HepG2 (cell line): Measurements from ENCODE around the gene UNKL. TPM values are rescaled to one million over a fixed set of nuclear protein-coding genes. Genes with fewer than 3 reads are reported as not detected.

Source experiments
- ATAC-seq: fragments of 200-7000 bp; cut with Tn5 transposase; 3 replicates; pipeline ENCODE4 v1.9.1; 2020; ENCODE audit warnings: mild to moderate bottlenecking, moderate library complexity
- BruUV-seq: library from RNA; stranded (reverse); fragments of 400-500 nt; replicated peaks from 2 replicates; lab custom pipeline; 2021; lab: Mats Ljungman, UMichigan
- CTCF ChIA-PET: fragments of 300-600 bp; formaldehyde crosslinking; extraction: SDS; loops from one replicate; lab custom pipeline; 2021; ENCODE audit warnings: low total read pairs, inconsistent platforms, low intra/inter-chr PET ratio; lab: Yijun Ruan, JAX
- POLR2A ChIA-PET: fragments of 350-600 bp; sonication (Branson Sonifier 250); formaldehyde crosslinking; loops from one replicate; lab custom pipeline; 2020; ENCODE audit warnings: antibody characterized with exemption, inconsistent platforms; lab: Yijun Ruan, JAX
- DNase-seq: peaks from one replicate; pipeline ENCODE4 v3.0.0-alpha.2; 2015; ENCODE audit warnings: low spot score
- FAIRE-seq: peaks from 3 replicates; lab custom pipeline; 2011; peaks lifted over from hg19 to GRCh38; lab: Jason Lieb, UNC
- H2AFZ ChIP-seq: one replicate; pipeline ENCODE4 v1.6.1; 2011; ENCODE audit warnings: low read length, inconsistent platforms
- H3K27ac ChIP-seq: fragments of 300-600 bp; 3 replicates; pipeline ENCODE4 v1.8.0; 2011; ENCODE audit warnings: mixed run types, mild to moderate bottlenecking, mixed read lengths, low read length, inconsistent platforms; ENCODE audit not compliant: insufficient read depth; ENCODE audit errors: extremely low read length
- H3K27me3 ChIP-seq, 2 experiments: fragments of 200-600 bp in 1 of 2; 2 replicates in 1 of 2; 3 replicates in 1 of 2; pipeline versions ENCODE4 v1.6.0 to v1.8.0; 2011; ENCODE audit warnings: low read length in 2 of 2, mild to moderate bottlenecking in 2 of 2, moderate library complexity in 2 of 2, inconsistent platforms in 1 of 2; ENCODE audit not compliant: insufficient read depth in 2 of 2, control insufficient read depth in 1 of 2
- H3K36me3 ChIP-seq, 2 experiments: fragments of 200-600 bp in 1 of 2; replicated peaks in 1 of 2; 2 replicates in 1 of 2; 3 replicates in 1 of 2; pipeline versions ENCODE4 v1.5.1 to v1.8.0; 2011; ENCODE audit warnings: low read length in 2 of 2, inconsistent platforms in 1 of 2; ENCODE audit not compliant: insufficient read depth in 2 of 2, control insufficient read depth in 1 of 2
- H3K4me1 ChIP-seq: 2 replicates; pipeline ENCODE4 v1.5.1; 2012; ENCODE audit warnings: low read length, inconsistent platforms; ENCODE audit not compliant: insufficient read depth
- H3K4me2 ChIP-seq: 2 replicates; pipeline ENCODE4 v1.6.0; 2011; ENCODE audit warnings: low read depth, low read length, inconsistent platforms
- H3K4me3 ChIP-seq, 3 experiments: fragments of 200-600 bp in 1 of 3; sonication (generic), shearing (Covaris generic) in 1 of 3; replicated peaks in 1 of 3; 2 replicates each; pipeline ENCODE4 v1.5.1; 2011 to 2016; ENCODE audit warnings: low read length in 3 of 3, inconsistent platforms in 2 of 3, low read depth in 2 of 3, mild to moderate bottlenecking in 2 of 3, control low read depth in 1 of 3, mixed read lengths in 1 of 3; ENCODE audit not compliant: insufficient read depth in 1 of 3
- H3K79me2 ChIP-seq: one replicate; pipeline ENCODE4 v1.6.1; 2011; ENCODE audit warnings: low read length, inconsistent platforms; ENCODE audit not compliant: insufficient read depth
- H3K9ac ChIP-seq: 2 replicates; pipeline ENCODE4 v1.6.0; 2011; ENCODE audit warnings: mild to moderate bottlenecking, low read depth, low read length, inconsistent platforms; ENCODE audit not compliant: insufficient read depth
- H3K9me3 ChIP-seq: 2 replicates; pipeline ENCODE4 v1.5.1; 2012; ENCODE audit warnings: mild to moderate bottlenecking, low read length
- H4K20me1 ChIP-seq: 2 replicates; pipeline ENCODE4 v1.6.0; 2011; ENCODE audit warnings: inconsistent platforms, mild to moderate bottlenecking, low read length, moderate library complexity; ENCODE audit not compliant: insufficient read depth
- ATF1 ChIP-seq: IDR thresholded peaks from 2 replicates; pipeline ENCODE4 v1.6.1; 2016; ENCODE audit warnings: mild to moderate bottlenecking, control low read depth
- FOSL2 ChIP-seq: sonication (generic); formaldehyde crosslinking; IDR thresholded peaks from 2 replicates; pipeline ENCODE4 v1.4.0; 2020; ENCODE audit warnings: missing genetic modification reagents
- MATR3 ChIP-seq: sonication (generic); formaldehyde crosslinking; IDR thresholded peaks from 2 replicates; pipeline ENCODE4 v1.4.0; 2020; ENCODE audit warnings: missing genetic modification reagents
- PAWR ChIP-seq: sonication (generic); formaldehyde crosslinking; IDR thresholded peaks from 2 replicates; pipeline ENCODE4 v1.4.0; 2020; ENCODE audit warnings: missing genetic modification reagents, mild to moderate bottlenecking, borderline replicate concordance
- RFXANK ChIP-seq: IDR thresholded peaks from 2 replicates; pipeline ENCODE4 v1.6.1; 2016
- SIX4 ChIP-seq: sonication (generic); formaldehyde crosslinking; IDR thresholded peaks from 2 replicates; pipeline ENCODE4 v1.4.0; 2020; ENCODE audit warnings: missing genetic modification reagents
- SOX13 ChIP-seq, 3 experiments: fragments of 450-650 bp in 1 of 3; sonication (generic) in 1 of 3; formaldehyde crosslinking in 1 of 3; IDR thresholded peaks in 2 of 3; conservative IDR thresholded peaks in 1 of 3; 2 replicates each; pipeline versions ENCODE4 v1.5.0 to v1.6.1; 2016 to 2020; ENCODE audit warnings: antibody characterized with exemption in 1 of 3, mild to moderate bottlenecking in 1 of 3, missing compliant biosample characterization in 1 of 3, missing genetic modification reagents in 1 of 3, moderate library complexity in 1 of 3
- TCF12 ChIP-seq, 2 experiments: fragments of 450-650 bp in 1 of 2; sonication (generic) in 1 of 2; formaldehyde crosslinking in 1 of 2; IDR thresholded peaks; 2 replicates each; pipeline versions ENCODE4 v1.6.1 to v1.8.0; 2017 to 2022; ENCODE audit warnings: antibody characterized with exemption in 1 of 2, mild to moderate bottlenecking in 1 of 2, missing genetic modification reagents in 1 of 2, moderate library complexity in 1 of 2
- ZFAT ChIP-seq: sonication (generic); formaldehyde crosslinking; conservative IDR thresholded peaks from 2 replicates; pipeline ENCODE4 v1.8.1; 2023; ENCODE audit warnings: missing genetic modification reagents, inconsistent platforms
- ZMYM2 ChIP-seq: sonication (generic); formaldehyde crosslinking; IDR thresholded peaks from 2 replicates; pipeline ENCODE4 v1.8.0; 2022; ENCODE audit warnings: mild to moderate bottlenecking, missing genetic modification reagents
- ZNF101 ChIP-seq: sonication (generic); formaldehyde crosslinking; IDR thresholded peaks from 2 replicates; pipeline ENCODE4 v1.4.0; 2020; ENCODE audit warnings: mild to moderate bottlenecking, low read depth, missing genetic modification reagents, borderline replicate concordance
- ZNF672 ChIP-seq: sonication (generic); formaldehyde crosslinking; IDR thresholded peaks from 2 replicates; pipeline ENCODE4 v1.8.1; 2022; ENCODE audit warnings: missing genetic modification reagents
- ZNF768 ChIP-seq: sonication (generic); formaldehyde crosslinking; IDR thresholded peaks from 2 replicates; pipeline ENCODE4 v1.4.0; 2020; ENCODE audit warnings: missing genetic modification reagents
- ZNF792 ChIP-seq: IDR thresholded peaks from 2 replicates; pipeline ENCODE4 v1.6.1; 2016
- ZSCAN25 ChIP-seq: sonication (generic); formaldehyde crosslinking; IDR thresholded peaks from 2 replicates; pipeline ENCODE4 v1.8.0; 2022; ENCODE audit warnings: mild to moderate bottlenecking, missing genetic modification reagents
- WGBS: methylation state at CpG from one replicate; pipeline ENCODE4 v1.1.6; 2017; ENCODE audit warnings: low lambda C conversion rate; 5-methylcytosine and 5-hydroxymethylcytosine counted together
- in situ Hi-C: cut with HindIII; loops from 2 replicates; pipeline ENCODE4 v1.10.0; 2017; ENCODE audit warnings: low pct_unique_long_range_greater_than_20kb; ENCODE audit not compliant: extremely low pct_ligation_motif_present
- intact Hi-C: fragments of 100-400 bp; cut with micrococcal nuclease; formaldehyde crosslinking; loops from one replicate; pipeline ENCODE4 v1.10.0; 2022; ENCODE audit not compliant: unreplicated experiment
- polyA plus RNA-seq, 8 experiments: library from polyadenylated mRNA; depleted of rRNA in 3 of 8; stranded (reverse) in 7 of 8; unstranded in 1 of 8; fragments of >200 nt; fragmentation: Illumina TruSeq in 4 of 8; extraction: Trizol in 4 of 8; gene quantifications; 2 replicates each; pipeline versions ENCODE4 v1.2.1 to v1.2.3, GENCODE V29; 2011 to 2016; ENCODE audit warnings: low read depth in 4 of 8, missing spikeins in 1 of 8, mixed read lengths in 1 of 8; ENCODE audit not compliant: insufficient read depth in 1 of 8
- total RNA-seq, 5 experiments: library from RNA; depleted of rRNA; stranded (reverse); fragments of >200 nt; fragmentation: Illumina TruSeq; extraction: Trizol; gene quantifications; 2 replicates each; pipeline ENCODE4 v1.2.3, GENCODE V29; 2016; ENCODE audit warnings: low read depth in 1 of 5
- TF ChIP-seq, protein P1 (sequence below): sonication (generic); formaldehyde crosslinking; IDR thresholded peaks from one replicate; pipeline ENCODE4 v1.5.1; 2020; ENCODE audit warnings: mild to moderate bottlenecking, missing genetic modification reagents; ENCODE audit errors: not compliant biosample characterization

The UNKL gene
- total and polyA plus RNA-seq, 2 of the 13 experiments (the other 11 are each of a cell fraction or from before 2014, with no cell fraction given), result 10.4 to 17.6 TPM

- Histone ChIP-seq H4K20me1 (peaks cover 11% of the 10 kb centered on the region), H3K4me3 (no peak overlapping the region), H3K9me3 (no peaks in the 10 kb centered on the region), H3K36me3 (peaks cover 0 to 5% of the 10 kb centered on the region in 2 experiments; a peak in 2 of 5 replicates), H3K27ac (no peak overlapping the region), H2AFZ (no peak overlapping the region), H3K9ac (no peak overlapping the region), H3K4me1 (peaks cover 26% of the 10 kb centered on the region), H3K27me3 (no peaks in the 10 kb centered on the region), H3K4me2 (no peak overlapping the region), H3K79me2 (peaks cover 14% of the 10 kb centered on the region)
- BruUV-seq, result no TSS peak
- intact Hi-C loops, result no loop called here
- POLR2A ChIA-PET, result no interaction called here
- CTCF ChIA-PET, result no interaction called here
- ATAC-seq (no peak), DNase-seq (no peak), FAIRE-seq (no peak)
- WGBS, result 91% methylated on average over 9 of the region's 9 CpGs
- in situ Hi-C loops, result no loop called here
- TF ChIP-seq ZNF768 (CRISPR knock-in tag) (no peak), MATR3 (CRISPR knock-in tag) (no peak), ZMYM2 (CRISPR knock-in tag) (no peak), SOX13 (IDR thresholded peaks at IDR 0.05) (no peak), SOX13 (CRISPR knock-in tag; conservative IDR thresholded peaks at IDR 0.05 in 1 of 2, IDR thresholded peaks at IDR 0.05 in 1 of 2) (no peak), ZFAT (CRISPR knock-in tag) (no peak), FOSL2 (CRISPR knock-in tag) (no peak), ZSCAN25 (no peak), PAWR (CRISPR knock-in tag) (no peak), TCF12 (IDR thresholded peaks at IDR 0.05) (no peak), TCF12 (CRISPR knock-in tag; IDR thresholded peaks at IDR 0.05) (no peak), ATF1 (CRISPR knock-in tag) (no peak), SIX4 (no peak), ZNF101 (CRISPR knock-in tag) (no peak), ZNF672 (CRISPR knock-in tag) (no peak), ZNF792 (CRISPR knock-in tag) (no peak), RFXANK (CRISPR knock-in tag) (no peak)
- TF ChIP-seq, protein P1, sequence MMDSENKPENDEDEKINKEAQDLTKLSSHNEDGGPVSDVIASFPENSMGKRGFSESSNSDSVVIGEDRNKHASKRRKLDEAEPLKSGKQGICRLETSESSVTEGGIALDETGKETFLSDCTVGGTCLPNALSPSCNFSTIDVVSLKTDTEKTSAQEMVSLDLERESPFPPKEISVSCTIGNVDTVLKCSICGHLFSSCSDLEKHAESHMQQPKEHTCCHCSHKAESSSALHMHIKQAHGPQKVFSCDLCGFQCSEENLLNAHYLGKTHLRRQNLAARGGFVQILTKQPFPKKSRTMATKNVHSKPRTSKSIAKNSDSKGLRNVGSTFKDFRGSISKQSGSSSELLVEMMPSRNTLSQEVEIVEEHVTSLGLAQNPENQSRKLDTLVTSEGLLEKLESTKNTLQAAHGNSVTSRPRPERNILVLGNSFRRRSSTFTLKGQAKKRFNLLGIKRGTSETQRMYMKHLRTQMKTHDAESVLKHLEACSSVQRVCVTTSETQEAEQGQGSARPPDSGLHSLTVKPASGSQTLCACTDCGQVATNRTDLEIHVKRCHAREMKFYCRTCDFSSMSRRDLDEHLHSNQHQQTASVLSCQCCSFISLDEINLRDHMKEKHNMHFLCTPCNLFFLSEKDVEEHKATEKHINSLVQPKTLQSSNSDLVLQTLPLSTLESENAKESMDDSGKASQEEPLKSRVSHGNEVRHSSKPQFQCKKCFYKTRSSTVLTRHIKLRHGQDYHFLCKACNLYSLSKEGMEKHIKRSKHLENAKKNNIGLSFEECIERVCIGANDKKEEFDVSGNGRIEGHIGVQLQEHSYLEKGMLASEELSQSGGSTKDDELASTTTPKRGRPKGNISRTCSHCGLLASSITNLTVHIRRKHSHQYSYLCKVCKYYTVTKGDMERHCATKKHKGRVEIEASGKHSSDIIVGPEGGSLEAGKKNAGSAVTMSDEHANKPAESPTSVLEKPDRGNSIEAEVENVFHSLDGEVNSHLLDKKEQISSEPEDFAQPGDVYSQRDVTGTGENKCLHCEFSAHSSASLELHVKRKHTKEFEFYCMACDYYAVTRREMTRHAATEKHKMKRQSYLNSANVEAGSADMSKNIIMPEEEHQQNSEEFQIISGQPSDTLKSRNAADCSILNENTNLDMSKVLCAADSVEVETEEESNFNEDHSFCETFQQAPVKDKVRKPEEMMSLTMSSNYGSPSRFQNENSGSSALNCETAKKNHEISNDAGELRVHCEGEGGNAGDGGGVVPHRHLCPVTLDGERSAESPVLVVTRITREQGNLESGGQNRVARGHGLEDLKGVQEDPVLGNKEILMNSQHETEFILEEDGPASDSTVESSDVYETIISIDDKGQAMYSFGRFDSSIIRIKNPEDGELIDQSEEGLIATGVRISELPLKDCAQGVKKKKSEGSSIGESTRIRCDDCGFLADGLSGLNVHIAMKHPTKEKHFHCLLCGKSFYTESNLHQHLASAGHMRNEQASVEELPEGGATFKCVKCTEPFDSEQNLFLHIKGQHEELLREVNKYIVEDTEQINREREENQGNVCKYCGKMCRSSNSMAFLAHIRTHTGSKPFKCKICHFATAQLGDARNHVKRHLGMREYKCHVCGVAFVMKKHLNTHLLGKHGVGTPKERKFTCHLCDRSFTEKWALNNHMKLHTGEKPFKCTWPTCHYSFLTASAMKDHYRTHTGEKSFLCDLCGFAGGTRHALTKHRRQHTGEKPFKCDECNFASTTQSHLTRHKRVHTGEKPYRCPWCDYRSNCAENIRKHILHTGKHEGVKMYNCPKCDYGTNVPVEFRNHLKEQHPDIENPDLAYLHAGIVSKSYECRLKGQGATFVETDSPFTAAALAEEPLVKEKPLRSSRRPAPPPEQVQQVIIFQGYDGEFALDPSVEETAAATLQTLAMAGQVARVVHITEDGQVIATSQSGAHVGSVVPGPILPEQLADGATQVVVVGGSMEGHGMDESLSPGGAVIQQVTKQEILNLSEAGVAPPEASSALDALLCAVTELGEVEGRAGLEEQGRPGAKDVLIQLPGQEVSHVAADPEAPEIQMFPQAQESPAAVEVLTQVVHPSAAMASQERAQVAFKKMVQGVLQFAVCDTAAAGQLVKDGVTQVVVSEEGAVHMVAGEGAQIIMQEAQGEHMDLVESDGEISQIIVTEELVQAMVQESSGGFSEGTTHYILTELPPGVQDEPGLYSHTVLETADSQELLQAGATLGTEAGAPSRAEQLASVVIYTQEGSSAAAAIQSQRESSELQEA (CRISPR knock-in tag), result no peak
Observed at GRCh38 chr16:1381612-1382406, 32.7 kb downstream of the UNKL start.
